Ovary (tissue), 9 donors: ENCODE results near the gene RGS9BP. TPM values are rescaled to one million over a fixed set of nuclear protein-coding genes. Genes with fewer than 3 reads are reported as not detected.
"Not testable (repeated sequence)": the region's sequence is repeated elsewhere in the genome, so short reads cannot be mapped to it uniquely, and the experiment has no call there.

Experiments used
- DNase-seq, 5 donors: peaks; one replicate each; pipeline ENCODE4 v3.0.0-alpha.2; 2019 to 2020
- H3K27ac ChIP-seq, 2 donors: fragments of 200-600 bp; one replicate each; pipeline versions ENCODE4 v1.5.1 to v1.8.0; 2019 to 2022
- H3K27me3 ChIP-seq: fragments of 200-600 bp; one replicate; pipeline ENCODE4 v1.8.0; 2022
- H3K36me3 ChIP-seq: fragments of 200-600 bp; sonication (generic); one replicate; pipeline ENCODE4 v1.5.1; 2019
- H3K4me1 ChIP-seq: one replicate; pipeline ENCODE4 v1.8.1; 2013; ENCODE audit warnings: mild to moderate bottlenecking, moderate library complexity; ENCODE audit not compliant: insufficient read depth
- H3K4me3 ChIP-seq: fragments of 200-600 bp; sonication (generic); one replicate; pipeline ENCODE4 v1.5.1; 2017
- H3K9me3 ChIP-seq, 2 donors: fragments of 200-600 bp in 1 of 2; sonication (generic) in 1 of 2; one replicate each; pipeline versions ENCODE4 v1.5.1 to v1.8.1; 2013 to 2019; ENCODE audit warnings: mild to moderate bottlenecking in 1 of 2, moderate library complexity in 1 of 2
- EP300 ChIP-seq: sonication (generic); formaldehyde crosslinking; IDR thresholded peaks from one replicate; pipeline ENCODE4 v1.6.1; 2017; ENCODE audit warnings: antibody characterized with exemption
- POLR2A ChIP-seq: fragments of 450-650 bp; IDR thresholded peaks from one replicate; pipeline ENCODE4 v1.6.1; 2017; ENCODE audit warnings: antibody characterized with exemption, mild to moderate bottlenecking, moderate library complexity
- WGBS, 3 donors: extraction: QIAGEN DNeasy Blood & Tissue Kit in 1 of 3; methylation state at CpG; one replicate each; pipeline versions ENCODE4 v1.1.5 to v1.1.7; 2013 to 2017; 5-methylcytosine and 5-hydroxymethylcytosine counted together
- intact Hi-C, 4 donors: fragments of 100-400 bp; cut with DNase I; formaldehyde crosslinking; loops; one replicate each; pipeline versions ENCODE4 v1.11.0 to v1.15.1; 2022 to 2023
- polyA plus RNA-seq, 2 donors: library from polyadenylated mRNA; stranded (reverse); fragments of 200-250 nt in 1 of 2; fragments of 350-450 nt in 1 of 2; fragmentation: Illumina TruSeq in 1 of 2; extraction: RNeasy Lipid Tissue Mini Kit (QIAGEN cat#74804) in 1 of 2; gene quantifications; one replicate each; pipeline ENCODE4 v1.2.3, GENCODE V29; 2013 to 2014
- total RNA-seq, 7 donors: library from RNA; depleted of rRNA in 2 of 7; stranded (reverse); fragments of >200 nt in 2 of 7; fragmentation: NEBNext Ultra II Directional in 3 of 7; extraction: Animal tissue kit (Norgen Biotek cat#: 25700) in 3 of 7; gene quantifications; one replicate each; pipeline versions ENCODE4 v1.1.0 to v1.2.4, GENCODE V29; 2016 to 2023
- TF ChIP-seq, protein P1 (sequence below), 3 donors: fragments of 450-650 bp in 2 of 3; fragments of 200-600 bp in 1 of 3; IDR thresholded peaks; one replicate each; pipeline versions ENCODE4 v1.5.1 to v1.8.0; 2016 to 2022; ENCODE audit warnings: antibody characterized with exemption in 3 of 3, mild to moderate bottlenecking in 1 of 3
- donor health status: DM: no; HTN: no; CAD: no; lungs with moderate emphysema.
- donor health status: DM: no; HTN: no; CAD: no.
- donor health status: Bipolar disorder and iron deficiency.
- donor health status: DM: yes; HTN: yes; CAD: no.
- donor health status: DM: no; HTN: no; CAD: no.
- donor health status: DM: yes; HTN: yes; CAD: no.

RGS9BP gene
- total and polyA plus RNA-seq, 9 donors, result 0.06 to 0.31 (median 0.16) TPM; not detected in 5

DNA sequence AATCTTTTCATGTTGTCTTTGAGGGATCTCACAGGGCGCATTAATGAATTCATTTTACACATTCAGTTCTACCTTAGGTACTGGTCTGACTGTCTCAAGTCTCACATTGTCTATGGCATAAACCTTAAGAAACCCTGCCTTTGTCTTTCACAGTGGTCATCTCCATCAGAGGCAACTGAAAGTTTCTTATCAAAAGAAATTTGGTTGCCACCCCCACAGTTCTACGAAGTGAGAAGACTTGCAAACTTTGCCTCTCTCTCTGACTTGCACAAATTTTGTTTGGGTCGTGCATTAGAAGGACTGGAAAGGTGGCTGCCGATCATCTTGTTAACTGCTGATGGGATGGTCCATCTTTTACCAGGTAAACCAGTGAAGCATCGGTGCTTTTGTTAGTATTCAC is 33.4 kb downstream of the RGS9BP start:
- Histone ChIP-seq H3K36me3 (no peaks in the 10 kb centered on the region), H3K27ac (no peak overlapping the region), H3K4me1 (no peaks in the 10 kb centered on the region), H3K9me3 (no peaks in the 10 kb centered on the region), H3K4me3 (no peak overlapping the region), H3K27me3 (no peaks in the 10 kb centered on the region)
- WGBS, 3 donors, result 81 to 92% (median 90%) methylated on average over 5 of the region's 5 CpGs
- DNase-seq, result no peak
- TF ChIP-seq POLR2A, result no peak
- TF ChIP-seq EP300, result no peak
- TF ChIP-seq, protein P1, sequence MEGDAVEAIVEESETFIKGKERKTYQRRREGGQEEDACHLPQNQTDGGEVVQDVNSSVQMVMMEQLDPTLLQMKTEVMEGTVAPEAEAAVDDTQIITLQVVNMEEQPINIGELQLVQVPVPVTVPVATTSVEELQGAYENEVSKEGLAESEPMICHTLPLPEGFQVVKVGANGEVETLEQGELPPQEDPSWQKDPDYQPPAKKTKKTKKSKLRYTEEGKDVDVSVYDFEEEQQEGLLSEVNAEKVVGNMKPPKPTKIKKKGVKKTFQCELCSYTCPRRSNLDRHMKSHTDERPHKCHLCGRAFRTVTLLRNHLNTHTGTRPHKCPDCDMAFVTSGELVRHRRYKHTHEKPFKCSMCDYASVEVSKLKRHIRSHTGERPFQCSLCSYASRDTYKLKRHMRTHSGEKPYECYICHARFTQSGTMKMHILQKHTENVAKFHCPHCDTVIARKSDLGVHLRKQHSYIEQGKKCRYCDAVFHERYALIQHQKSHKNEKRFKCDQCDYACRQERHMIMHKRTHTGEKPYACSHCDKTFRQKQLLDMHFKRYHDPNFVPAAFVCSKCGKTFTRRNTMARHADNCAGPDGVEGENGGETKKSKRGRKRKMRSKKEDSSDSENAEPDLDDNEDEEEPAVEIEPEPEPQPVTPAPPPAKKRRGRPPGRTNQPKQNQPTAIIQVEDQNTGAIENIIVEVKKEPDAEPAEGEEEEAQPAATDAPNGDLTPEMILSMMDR (IDR thresholded peaks at IDR 0.05), result no peak
- intact Hi-C loops, result no loop called here

- H3K9me3 ChIP-seq, result no peaks in the 10 kb centered on the region
- H3K27ac ChIP-seq, result no peak overlapping the region
- no peak overlapping the region for H3K4me3 ChIP-seq
- no peak for DNase-seq
- H3K27me3 ChIP-seq, result no peaks in the 10 kb centered on the region
- 90 to 93% (median 91%) methylated on average over 6 of the region's 6 CpGs for WGBS, 3 donors
- H3K36me3 ChIP-seq, result no peaks in the 10 kb centered on the region
- intact Hi-C loops, result no loop called here
- TF ChIP-seq, protein P1 (IDR thresholded peaks at IDR 0.05), result no peak
- TF ChIP-seq POLR2A (no peak), EP300 (no peak)
- H3K4me1 ChIP-seq, result no peaks in the 10 kb centered on the region
These were observed 36.1 kb downstream of the RGS9BP start for GRCh38 chr19:32711747-32712146.

DNA sequence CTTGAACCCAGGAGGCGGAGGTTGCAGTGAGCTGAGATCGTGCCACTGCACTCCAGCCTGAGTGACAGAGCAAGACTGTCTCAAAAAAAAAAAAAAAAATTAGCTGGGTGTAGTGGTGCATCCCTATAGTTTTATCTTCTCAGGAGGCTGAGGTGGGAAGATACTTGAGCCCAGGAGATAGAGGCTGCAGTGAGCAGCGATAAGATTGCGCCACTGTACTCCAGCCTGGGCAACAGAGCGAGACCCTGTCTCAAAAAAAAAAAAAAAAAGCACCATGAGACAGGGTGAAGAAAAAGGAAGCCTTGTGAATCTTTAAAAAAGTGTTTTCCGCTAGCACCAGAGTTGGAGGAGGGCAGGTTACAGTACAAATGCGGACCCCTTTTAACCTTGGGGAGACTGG is 40.6 kb downstream of the RGS9BP start:
- not testable (repeated sequence) for H3K36me3 ChIP-seq

GRCh38 chr19:32717496-32717895 is 41.8 kb downstream of the RGS9BP start:
- Histone ChIP-seq H3K4me1 (no peaks in the 10 kb centered on the region), H3K27me3 (no peaks in the 10 kb centered on the region), H3K27ac (no peak overlapping the region), H3K9me3 (no peaks in the 10 kb centered on the region), H3K4me3 (no peak overlapping the region), H3K36me3 (no peaks in the 10 kb centered on the region)
- intact Hi-C loops, result no loop called here
- 27 to 51% (median 30%) methylated on average over 5 of the region's 5 CpGs for WGBS, 3 donors
- no peak for DNase-seq
- TF ChIP-seq, protein P1 (IDR thresholded peaks at IDR 0.05), result no peak
- no peak for TF ChIP-seq EP300
- no peak for TF ChIP-seq POLR2A

More for the DNA sequence above, 40.6 kb downstream of the RGS9BP start:
- intact Hi-C loops, H3K4me1 ChIP-seq, DNase-seq, H3K27me3 ChIP-seq, H3K27ac ChIP-seq, H3K9me3 ChIP-seq, H3K4me3 ChIP-seq: not testable (repeated sequence)
- 95 to 97% (median 95%) methylated on average over 7 of the region's 7 CpGs for WGBS, 3 donors

DNA sequence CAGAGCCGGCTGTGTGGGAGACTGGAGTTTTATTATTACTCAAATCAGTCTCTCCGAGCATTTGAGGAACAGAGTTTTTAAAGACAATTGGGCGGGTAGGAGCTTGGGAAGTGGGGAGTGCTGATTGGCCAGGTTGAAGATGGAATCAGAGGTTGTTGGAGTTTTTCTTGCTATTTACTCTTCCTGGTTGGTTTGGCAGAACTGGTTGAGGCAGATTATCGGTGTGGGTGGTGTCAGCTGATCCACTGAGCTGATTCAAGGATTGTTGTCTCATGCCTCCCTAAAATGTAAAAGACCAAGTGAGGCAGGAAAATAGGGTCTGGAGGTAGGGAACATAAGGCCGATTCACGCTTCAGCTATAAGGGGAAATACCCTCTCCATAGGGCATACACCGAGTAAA is 42.6 kb downstream of the RGS9BP start:
- no peaks in the 10 kb centered on the region for H3K27me3 ChIP-seq
- DNase-seq, result no peak
- H3K36me3 ChIP-seq, result no peaks in the 10 kb centered on the region
- intact Hi-C loops, result no loop called here
- H3K9me3 ChIP-seq, result no peaks in the 10 kb centered on the region
- no peak overlapping the region for H3K27ac ChIP-seq
- no peaks in the 10 kb centered on the region for H3K4me1 ChIP-seq
- 83 to 88% (median 86%) methylated on average over 7 of the region's 7 CpGs for WGBS, 3 donors
- no peak overlapping the region for H3K4me3 ChIP-seq
- TF ChIP-seq, protein P1 (IDR thresholded peaks at IDR 0.05), result no peak
